Measurements from ENCODE around the gene DLGAP4. TPM values are rescaled to one million over a fixed set of nuclear protein-coding genes. Genes with fewer than 3 reads are reported as not detected.

DLGAP4 gene
- total and polyA plus RNA-seq, 2 of the 8 experiments (the other 6 are each of a cell fraction or from before 2014, with no cell fraction given), result 41.2 to 57.2 TPM

- CTCF ChIA-PET (ENCODE audit: partially characterized antibody), result interaction anchor here (1.0 to 3.4 kb wide), 9 partner anchors 9 to 188 kb away, joined by 3 to 24 read pairs (median 4); no protein-coding TSS in a partner anchor
- Histone ChIP-seq H3K56ac (replicated peaks; ENCODE audit: insufficient read length, low read depth, low read length) (no peak overlapping the region), H3K9ac (replicated peaks in 1 of 4; ENCODE audit: extremely low read depth in 1 of 4, low read depth in 3 of 4, low read length in 3 of 4) (no peak overlapping the region)
- TF ChIP-seq TAF7 (optimal IDR thresholded peaks at IDR 0.05; ENCODE audit: borderline replicate concordance, low read depth, low read length), result no peak
- no peak for TF ChIP-seq ATF2 (IDR thresholded peaks at IDR 0.05; ENCODE audit: low read length)
- TF ChIP-seq YY1 (IDR thresholded peaks at IDR 0.05; ENCODE audit: low read depth, low read length), result no peak
- TF ChIP-seq BRCA1 (IDR thresholded peaks at IDR 0.05; ENCODE audit: low read depth, low read length), result no peak
- no peak for TF ChIP-seq SP4 (IDR thresholded peaks at IDR 0.05; ENCODE audit: low read length)
- no peak for TF ChIP-seq CTCF (IDR thresholded peaks at IDR 0.05; ENCODE audit: control extremely low read depth in 1 of 3, insufficient read depth in 1 of 3, low read depth in 1 of 3, low read length in 3 of 3)
- TF ChIP-seq EGR1 (IDR thresholded peaks at IDR 0.05; ENCODE audit: borderline replicate concordance, low read depth, low read length), result no peak
- TF ChIP-seq RAD21 (IDR thresholded peaks at IDR 0.05 in 1 of 2, conservative IDR thresholded peaks at IDR 0.05 in 1 of 2; ENCODE audit: low read depth in 2 of 2, low read length in 2 of 2), result no peak
- TF ChIP-seq SP1 (IDR thresholded peaks at IDR 0.05; ENCODE audit: low read depth, low read length), result no peak
Observed at GRCh38 chr20:36390269-36390668, 84.1 kb downstream of the DLGAP4 start.

More at GRCh38 chr20:36390269-36390668, 84.1 kb downstream of the DLGAP4 start:
- no peak for FAIRE-seq
- Histone ChIP-seq H2AFZ (ENCODE audit: low read length) (no peak overlapping the region), H2BK15ac (ENCODE audit: low read length) (peak overlapping the region; percentile 50; the same call in 1 of the 2 replicates), H3K4me1 (replicated peaks in 1 of 4; ENCODE audit: control insufficient read depth in 3 of 4, insufficient read depth in 4 of 4, low read length in 3 of 4) (peaks cover 0 to 14% (median 9%) of the 10 kb centered on the region in 4 experiments; a peak in 6 of 7 replicates), H2BK120ac (replicated peaks; ENCODE audit: low read depth, low read length) (no peak overlapping the region), H3K27me3 (replicated peaks in 1 of 4; ENCODE audit: control insufficient read depth in 3 of 4, extremely low read depth in 1 of 4, insufficient read depth in 3 of 4, low read length in 3 of 4) (no peaks in the 10 kb centered on the region), H3K79me1 (ENCODE audit: low read depth, low read length) (no peaks in the 10 kb centered on the region), H3K9me3 (ENCODE audit: insufficient read depth in 2 of 2, low read depth in 1 of 2, low read length in 1 of 2) (no peaks in the 10 kb centered on the region), H3K4me2 (ENCODE audit: insufficient read depth in 1 of 2, low read depth in 2 of 2, low read length in 2 of 2) (no peak overlapping the region), H3K23me2 (ENCODE audit: low read depth, low read length) (no peaks in the 10 kb centered on the region), H2BK12ac (ENCODE audit: low read depth, low read length) (peak overlapping the region; percentile 71; the same call in 1 of the 2 replicates), H2AK5ac (ENCODE audit: low read depth, low read length) (no peak overlapping the region), H3K23ac (ENCODE audit: insufficient read length) (no peak overlapping the region), H4K20me1 (replicated peaks in 1 of 2; ENCODE audit: control insufficient read depth in 1 of 2, insufficient read depth in 2 of 2, low read length in 2 of 2) (peaks cover 0 to 1% of the 10 kb centered on the region in 2 experiments), H2BK5ac (ENCODE audit: low read depth, low read length) (peak overlapping the region; percentile 28; the same call in 1 of the 2 replicates), H4K5ac (ENCODE audit: insufficient read length, low read depth, low read length) (no peak overlapping the region), H3K4me3 (ENCODE audit: extremely low read depth in 1 of 4, insufficient read depth in 2 of 4, low read depth in 3 of 4, low read length in 4 of 4) (no peak overlapping the region), H3K18ac (ENCODE audit: extremely low read depth, low read length) (no peak overlapping the region), H4K91ac (replicated peaks; ENCODE audit: insufficient read length, low read length) (no peak overlapping the region), H4K8ac (ENCODE audit: extremely low read depth, insufficient read depth, low read length) (no peak overlapping the region), H3K27ac (ENCODE audit: low read depth, low read length) (no peak overlapping the region), H2BK20ac (ENCODE audit: low read length) (peak overlapping the region; percentile 75; the same call in 1 of the 2 replicates), H3K14ac (ENCODE audit: insufficient read length) (no peak overlapping the region), H3K79me2 (ENCODE audit: control insufficient read depth in 1 of 2, insufficient read depth in 2 of 2, low read length in 2 of 2) (no peaks in the 10 kb centered on the region), H3K4ac (replicated peaks; ENCODE audit: insufficient read length, low read depth, low read length) (no peak overlapping the region), H3K36me3 (ENCODE audit: control insufficient read depth in 2 of 4, insufficient read depth in 4 of 4, low read length in 3 of 4) (no peaks in the 10 kb centered on the region)
- no peak for DNase-seq (ENCODE audit: low read depth in 1 of 2, low spot score in 2 of 2)
- 69% methylated on average over 2 of the region's 2 CpGs; no CpG with 5 or more reads in 1 of the 2 experiments for WGBS, 2 experiments (ENCODE audit: extremely low coverage in 1 of 2, insufficient coverage in 1 of 2, insufficient read length in 1 of 2, insufficient replicate concordance in 2 of 2, low coverage in 1 of 2, low lambda C conversion rate in 2 of 2, missing lambda C conversion rate in 1 of 2)
- POLR2A ChIA-PET (ENCODE audit: partially characterized antibody), result interaction anchor here (1.2 to 1.4 kb wide), 2 partner anchors 31 to 46 kb away, joined by 3 to 4 read pairs; no protein-coding TSS in a partner anchor

Data from H1 (cell line).